ENCODE results near the gene ARFGAP3.

The ARFGAP3 gene, protein sequence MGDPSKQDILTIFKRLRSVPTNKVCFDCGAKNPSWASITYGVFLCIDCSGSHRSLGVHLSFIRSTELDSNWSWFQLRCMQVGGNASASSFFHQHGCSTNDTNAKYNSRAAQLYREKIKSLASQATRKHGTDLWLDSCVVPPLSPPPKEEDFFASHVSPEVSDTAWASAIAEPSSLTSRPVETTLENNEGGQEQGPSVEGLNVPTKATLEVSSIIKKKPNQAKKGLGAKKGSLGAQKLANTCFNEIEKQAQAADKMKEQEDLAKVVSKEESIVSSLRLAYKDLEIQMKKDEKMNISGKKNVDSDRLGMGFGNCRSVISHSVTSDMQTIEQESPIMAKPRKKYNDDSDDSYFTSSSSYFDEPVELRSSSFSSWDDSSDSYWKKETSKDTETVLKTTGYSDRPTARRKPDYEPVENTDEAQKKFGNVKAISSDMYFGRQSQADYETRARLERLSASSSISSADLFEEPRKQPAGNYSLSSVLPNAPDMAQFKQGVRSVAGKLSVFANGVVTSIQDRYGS

GRCh38 chr22:42856865-42857704 lies at the start of gene ARFGAP3:
ARFGAP3 (minus strand) TSS chr22:42857273; CDS start chr22:42857182, 91 bp downstream.
- H3K36me3 Mint-ChIP-seq (ENCODE audit: low read depth), result peaks cover 3% of the 10 kb centered on the region
- peaks cover 2% of the 10 kb centered on the region for H3K9me3 Mint-ChIP-seq
- peaks cover 22% of the 10 kb centered on the region for H3K4me1 Mint-ChIP-seq
- H3K27ac Mint-ChIP-seq, result peak within 1 kb of the TSS; percentile 92
- ATAC-seq (peak; percentile 86), DNase-seq (peak; percentile 98)
- no peaks in the 10 kb centered on the region for H3K27me3 Mint-ChIP-seq
- H3K4me3 Mint-ChIP-seq, result peak within 1 kb of the TSS; percentile 88

- H3K27ac Mint-ChIP-seq, result no peak overlapping the region
- DNase-seq (no peak), ATAC-seq (no peak)
- no peaks in the 10 kb centered on the region for H3K27me3 Mint-ChIP-seq
- no peaks in the 10 kb centered on the region for H3K9me3 Mint-ChIP-seq
- no peak overlapping the region for H3K4me3 Mint-ChIP-seq
- H3K4me1 Mint-ChIP-seq, result no peaks in the 10 kb centered on the region
- peaks cover 6% of the 10 kb centered on the region for H3K36me3 Mint-ChIP-seq (ENCODE audit: low read depth)
These were observed 48.7 kb upstream of the ARFGAP3 start for GRCh38 chr22:42905702-42906183.

DNA sequence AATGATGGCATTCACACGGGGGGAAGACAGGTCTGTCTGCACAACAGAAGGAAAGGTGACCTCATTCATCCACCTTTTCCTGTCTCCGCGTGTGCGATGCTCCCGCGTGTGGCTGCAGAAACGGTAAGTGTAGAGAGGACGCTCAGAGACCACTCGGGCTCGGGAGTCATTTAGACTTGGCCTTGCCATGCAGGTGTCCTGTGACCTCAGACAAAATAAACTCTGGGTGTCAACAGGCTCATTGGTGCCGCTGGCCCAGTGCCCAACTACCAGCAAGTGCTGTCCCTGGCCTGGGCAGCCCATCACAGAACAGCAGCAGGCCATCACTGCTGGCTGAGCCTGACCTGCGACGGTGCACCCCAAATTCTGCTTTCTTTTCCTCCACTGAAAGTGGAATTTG lies 48.1 kb upstream of the ARFGAP3 start:
- H3K27ac Mint-ChIP-seq, result no peak overlapping the region
- no peaks in the 10 kb centered on the region for H3K9me3 Mint-ChIP-seq
- no peaks in the 10 kb centered on the region for H3K4me1 Mint-ChIP-seq
- peaks cover 6% of the 10 kb centered on the region for H3K36me3 Mint-ChIP-seq (ENCODE audit: low read depth)
- H3K27me3 Mint-ChIP-seq, result no peaks in the 10 kb centered on the region
- ATAC-seq (no peak), DNase-seq (no peak)
- no peak overlapping the region for H3K4me3 Mint-ChIP-seq

DNA sequence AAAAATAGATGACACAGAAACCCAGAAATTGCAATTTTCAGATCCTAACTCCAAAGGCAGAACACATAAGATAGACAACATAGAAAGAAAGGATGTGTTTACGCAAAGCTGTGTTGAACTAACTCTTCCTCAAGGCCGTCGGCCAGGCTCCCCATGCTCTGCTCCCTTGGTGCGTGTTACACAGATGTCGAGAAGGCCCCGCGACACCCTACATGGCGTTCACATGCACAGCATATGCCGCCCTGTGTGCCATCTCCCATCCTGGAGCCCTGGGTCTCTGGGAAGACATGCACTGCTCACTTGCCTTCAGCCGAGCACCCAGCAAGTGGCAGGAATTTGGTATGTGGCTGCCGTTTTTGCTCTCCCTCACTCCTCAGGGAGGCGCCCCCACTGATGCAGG lies 47.0 kb upstream of the ARFGAP3 start:
- Mint-ChIP-seq H3K9me3 (no peaks in the 10 kb centered on the region), H3K27me3 (no peaks in the 10 kb centered on the region), H3K36me3 (ENCODE audit: low read depth) (peaks cover 6% of the 10 kb centered on the region), H3K4me1 (no peaks in the 10 kb centered on the region), H3K27ac (no peak overlapping the region), H3K4me3 (no peak overlapping the region)
- ATAC-seq (no peak), DNase-seq (no peak)

GRCh38 chr22:42902875-42903510 lies 45.9 kb upstream of the ARFGAP3 start:
- Mint-ChIP-seq H3K36me3 (ENCODE audit: low read depth) (no peaks in the 10 kb centered on the region), H3K4me1 (no peaks in the 10 kb centered on the region), H3K27ac (peak overlapping the region; percentile 29), H3K27me3 (no peaks in the 10 kb centered on the region), H3K4me3 (no peak overlapping the region), H3K9me3 (no peaks in the 10 kb centered on the region)
- no peak for ATAC-seq
- no peak for DNase-seq

GRCh38 chr22:42901790-42902508 lies 44.9 kb upstream of the ARFGAP3 start:
- Mint-ChIP-seq H3K36me3 (ENCODE audit: low read depth) (no peaks in the 10 kb centered on the region), H3K4me1 (no peaks in the 10 kb centered on the region), H3K27ac (no peak overlapping the region), H3K27me3 (no peaks in the 10 kb centered on the region), H3K9me3 (no peaks in the 10 kb centered on the region), H3K4me3 (no peak overlapping the region)
- ATAC-seq (peak; percentile 23), DNase-seq (no peak)

DNA sequence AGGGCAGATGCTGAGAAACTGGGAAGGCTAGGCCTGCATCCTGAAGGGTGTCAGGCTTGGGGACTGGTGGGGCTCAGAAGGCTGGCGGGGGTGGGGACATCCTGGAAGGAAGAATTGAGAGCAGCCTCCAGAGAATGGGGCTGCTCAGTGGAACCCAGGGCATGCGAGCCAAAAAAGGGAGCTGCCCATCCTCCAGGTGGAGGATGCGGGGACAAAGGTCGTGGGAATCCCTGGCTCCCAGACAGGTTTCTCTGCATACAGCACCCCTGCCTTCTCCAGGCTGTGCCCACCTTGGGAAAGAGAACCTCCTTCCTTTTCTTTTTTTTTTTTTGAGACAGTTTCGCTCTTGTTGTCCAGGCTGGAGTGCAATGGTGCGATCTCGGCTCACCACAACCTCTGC lies 40.9 kb upstream of the ARFGAP3 start:
- no peaks in the 10 kb centered on the region for H3K36me3 Mint-ChIP-seq (ENCODE audit: low read depth)
- peaks cover 31% of the 10 kb centered on the region for H3K4me1 Mint-ChIP-seq
- no peak overlapping the region for H3K27ac Mint-ChIP-seq
- DNase-seq (no peak), ATAC-seq (no peak)
- H3K9me3 Mint-ChIP-seq, result no peaks in the 10 kb centered on the region
- H3K27me3 Mint-ChIP-seq, result no peaks in the 10 kb centered on the region
- no peak overlapping the region for H3K4me3 Mint-ChIP-seq

DNA sequence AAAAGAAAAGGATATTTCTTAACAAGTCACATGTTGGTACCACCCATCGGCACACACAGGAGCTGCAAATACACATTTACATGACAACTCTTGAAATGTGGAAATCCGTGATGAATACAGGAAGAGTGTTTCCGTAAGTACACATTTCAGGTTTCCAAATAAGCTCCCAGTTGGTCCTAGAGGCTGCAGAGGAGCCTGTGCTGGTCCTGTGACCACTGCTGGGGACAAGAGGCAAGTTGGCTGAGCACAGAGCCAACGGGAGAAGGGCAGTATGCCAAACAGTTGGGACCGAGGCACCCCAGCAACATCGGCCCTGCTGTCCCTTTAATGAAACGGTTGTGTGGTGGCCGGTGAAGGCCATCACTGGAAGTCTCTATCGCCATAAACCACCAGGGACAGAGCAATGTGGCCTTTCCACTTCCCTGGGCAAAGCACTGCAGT lies 38.5 kb upstream of the ARFGAP3 start:
- DNase-seq (no peak), ATAC-seq (no peak)
- no peaks in the 10 kb centered on the region for H3K9me3 Mint-ChIP-seq
- peak overlapping the region; percentile 45 for H3K27ac Mint-ChIP-seq
- H3K4me3 Mint-ChIP-seq, result no peak overlapping the region
- peaks cover 2% of the 10 kb centered on the region for H3K36me3 Mint-ChIP-seq (ENCODE audit: low read depth)
- peaks cover 31% of the 10 kb centered on the region for H3K4me1 Mint-ChIP-seq
- H3K27me3 Mint-ChIP-seq, result no peaks in the 10 kb centered on the region

DNA sequence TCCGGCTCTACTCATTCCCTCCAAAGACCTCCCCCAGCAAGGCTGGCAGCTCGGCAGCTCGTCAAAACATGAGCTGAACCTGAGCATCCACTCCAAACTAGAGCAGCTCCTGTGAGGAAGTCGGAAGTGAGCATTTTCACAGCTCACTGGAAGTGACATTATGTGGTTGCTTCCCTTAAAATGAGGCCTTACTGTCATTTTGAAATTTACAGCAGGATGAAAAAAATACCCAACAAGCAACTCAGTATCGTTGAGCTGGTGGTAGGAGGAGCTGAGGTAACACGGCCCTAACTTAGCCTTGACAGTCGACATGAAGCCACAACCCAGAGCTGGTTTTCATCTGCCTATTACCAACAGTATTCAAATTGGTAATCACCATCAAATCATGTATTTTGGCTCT lies 38.0 kb upstream of the ARFGAP3 start:
- DNase-seq (no peak), ATAC-seq (peak; percentile 59)
- H3K36me3 Mint-ChIP-seq (ENCODE audit: low read depth), result peaks cover 2% of the 10 kb centered on the region
- H3K9me3 Mint-ChIP-seq, result no peaks in the 10 kb centered on the region
- peaks cover 31% of the 10 kb centered on the region for H3K4me1 Mint-ChIP-seq
- no peak overlapping the region for H3K4me3 Mint-ChIP-seq
- peak overlapping the region; percentile 45 for H3K27ac Mint-ChIP-seq
- no peaks in the 10 kb centered on the region for H3K27me3 Mint-ChIP-seq

- peak overlapping the region; percentile 26 for H3K27ac Mint-ChIP-seq
- no peak overlapping the region for H3K4me3 Mint-ChIP-seq
- no peak for ATAC-seq
- no peaks in the 10 kb centered on the region for H3K27me3 Mint-ChIP-seq
- H3K4me1 Mint-ChIP-seq, result peaks cover 41% of the 10 kb centered on the region
- H3K9me3 Mint-ChIP-seq, result no peaks in the 10 kb centered on the region
- peaks cover 5% of the 10 kb centered on the region for H3K36me3 Mint-ChIP-seq (ENCODE audit: low read depth)
- no peak for DNase-seq
These were observed 36.5 kb upstream of the ARFGAP3 start for GRCh38 chr22:42893371-42894150.

- H3K4me3 Mint-ChIP-seq, result no peak overlapping the region
- ATAC-seq (no peak), DNase-seq (no peak)
- no peaks in the 10 kb centered on the region for H3K27me3 Mint-ChIP-seq
- H3K9me3 Mint-ChIP-seq, result no peaks in the 10 kb centered on the region
- H3K36me3 Mint-ChIP-seq (ENCODE audit: low read depth), result peaks cover 5% of the 10 kb centered on the region
- peaks cover 41% of the 10 kb centered on the region for H3K4me1 Mint-ChIP-seq
- no peak overlapping the region for H3K27ac Mint-ChIP-seq
These were observed 35.7 kb upstream of the ARFGAP3 start for GRCh38 chr22:42892571-42893316.

- Mint-ChIP-seq H3K4me3 (no peak overlapping the region), H3K9me3 (no peaks in the 10 kb centered on the region), H3K27ac (no peak overlapping the region), H3K4me1 (peaks cover 41% of the 10 kb centered on the region), H3K36me3 (ENCODE audit: low read depth) (peaks cover 5% of the 10 kb centered on the region), H3K27me3 (no peaks in the 10 kb centered on the region)
- ATAC-seq, result no peak
- no peak for DNase-seq
These were observed 35.1 kb upstream of the ARFGAP3 start for GRCh38 chr22:42892156-42892555.

DNA sequence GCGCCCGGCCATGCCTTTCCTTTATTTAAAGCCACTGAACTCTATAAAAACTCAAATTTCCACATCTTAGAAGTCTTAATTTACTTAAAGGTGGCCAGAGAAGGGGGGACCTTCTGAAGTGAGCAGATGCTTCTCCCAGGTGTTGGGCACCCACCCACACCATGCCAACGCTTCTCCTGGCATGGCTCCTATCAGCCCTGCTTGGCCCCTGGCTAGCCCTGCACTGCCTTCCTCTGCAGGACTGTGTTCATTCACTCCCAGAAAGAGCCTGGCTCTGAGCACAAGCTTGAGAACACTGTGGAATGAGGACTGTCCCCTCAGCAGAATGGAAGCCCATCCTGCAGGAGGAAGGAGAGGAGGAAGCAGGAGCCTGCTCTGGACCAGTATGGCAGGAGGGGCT lies 34.6 kb upstream of the ARFGAP3 start:
- Mint-ChIP-seq H3K4me3 (no peak overlapping the region), H3K27me3 (no peaks in the 10 kb centered on the region), H3K4me1 (peaks cover 39% of the 10 kb centered on the region), H3K27ac (no peak overlapping the region), H3K36me3 (ENCODE audit: low read depth) (peaks cover 5% of the 10 kb centered on the region), H3K9me3 (no peaks in the 10 kb centered on the region)
- no peak for DNase-seq
- no peak for ATAC-seq

Measured in activated naive CD8-positive, alpha-beta T cell treated with anti-CD3 and anti-CD28 coated beads, Interleukin-2, amount 50 U/mL, for 24 hours (primary cell).